Bone marrow (tissue), 2 donors: ENCODE data around the gene GNAO1.

Experiments used
- DNase-seq, 2 donors: peaks; one replicate each; lab custom pipeline; 2025; lab: John Stamatoyannopoulos, UW

The GNAO1 gene

DNA sequence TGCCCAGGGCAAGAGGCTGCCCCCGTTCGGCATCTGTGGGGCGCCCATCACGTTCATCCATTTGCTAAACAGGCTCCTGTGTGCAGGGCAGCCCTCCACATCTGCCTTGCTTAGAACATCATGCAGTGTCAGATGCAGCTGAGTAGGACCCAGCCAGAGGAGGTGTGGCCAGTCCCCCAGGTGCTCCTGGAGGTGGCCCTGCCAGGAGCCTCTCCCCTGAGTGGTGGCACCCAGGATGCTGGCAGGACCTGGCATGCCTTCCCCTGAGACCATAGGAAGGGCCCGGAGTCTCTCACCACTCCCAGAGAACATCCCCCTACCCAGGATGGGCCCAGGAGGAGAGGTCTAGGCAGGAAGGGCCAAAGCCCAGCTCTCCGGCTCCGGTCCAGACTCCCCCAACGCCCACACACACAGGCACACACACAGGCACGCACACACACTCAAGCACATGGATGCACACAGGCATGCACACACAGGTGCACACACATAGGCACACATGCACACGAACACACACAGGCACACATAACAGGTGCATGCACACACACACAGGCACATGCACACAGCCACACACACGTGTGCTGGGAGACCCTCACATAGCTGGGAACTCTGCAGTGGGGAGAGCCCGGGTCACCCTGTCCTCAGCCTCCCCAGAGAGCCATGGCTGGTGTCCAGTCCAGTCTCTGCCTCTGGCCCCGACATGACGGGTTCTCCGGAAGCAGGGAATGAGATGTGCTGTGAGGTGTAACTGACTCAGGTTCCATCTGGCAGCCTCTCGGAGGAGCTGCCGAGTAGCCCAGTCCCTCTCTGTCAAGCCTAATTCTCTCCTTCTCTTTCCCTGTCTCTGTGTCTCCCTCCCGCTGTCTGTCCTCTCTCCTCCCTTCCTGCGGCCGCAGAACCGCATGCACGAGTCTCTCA lies 159.5 kb downstream of the GNAO1 start:
- DNase-seq, result no peak

GRCh38 chr16:56351481-56351880 lies 160.2 kb downstream of the GNAO1 start:
- DNase-seq, result no peak

- no peak for DNase-seq
Observed at GRCh38 chr16:56352351-56353053, 161.2 kb downstream of the GNAO1 start.

DNA sequence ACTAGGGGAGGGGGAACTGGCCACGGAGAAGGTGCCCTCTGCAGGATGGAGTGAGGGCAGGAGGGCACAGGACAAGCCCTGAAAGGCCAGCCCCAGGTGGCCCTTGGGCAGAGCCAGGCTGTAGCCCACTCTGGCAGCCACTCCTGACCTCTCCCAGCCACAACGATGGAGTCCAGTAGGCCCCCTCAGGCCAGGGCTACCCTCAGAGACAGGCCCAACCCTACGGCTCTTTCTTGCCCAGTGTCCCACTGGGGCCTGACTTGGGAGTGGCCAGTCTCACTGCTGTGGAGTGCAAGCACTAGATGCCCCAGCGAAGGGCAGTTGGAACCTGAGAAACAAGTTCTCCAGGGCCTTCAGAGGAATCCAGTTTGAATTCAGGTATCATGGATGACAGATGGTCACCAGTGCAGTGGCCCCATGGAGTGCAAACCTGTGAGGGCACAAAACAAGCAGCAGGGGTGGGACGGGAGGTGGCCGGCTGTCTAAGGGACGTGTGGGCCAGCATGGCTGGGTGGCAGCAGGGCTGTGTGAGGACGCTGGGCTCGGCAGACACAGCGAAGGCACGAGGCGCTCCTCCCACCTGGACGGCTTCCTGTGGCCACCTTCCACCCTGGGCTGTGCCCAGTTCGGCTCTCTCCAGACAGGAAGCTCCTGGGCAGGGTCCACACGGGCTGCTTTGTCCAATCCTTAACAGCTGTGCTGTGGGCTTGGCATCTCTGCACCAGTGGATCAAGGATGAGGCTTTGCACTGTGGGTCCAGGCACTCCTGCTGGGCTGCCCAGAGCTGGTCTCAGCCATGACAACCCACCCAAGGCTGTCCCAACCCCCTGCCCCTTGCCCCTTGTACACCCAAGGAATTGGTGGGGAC lies 162.0 kb downstream of the GNAO1 start:
- DNase-seq, result no peak

DNA sequence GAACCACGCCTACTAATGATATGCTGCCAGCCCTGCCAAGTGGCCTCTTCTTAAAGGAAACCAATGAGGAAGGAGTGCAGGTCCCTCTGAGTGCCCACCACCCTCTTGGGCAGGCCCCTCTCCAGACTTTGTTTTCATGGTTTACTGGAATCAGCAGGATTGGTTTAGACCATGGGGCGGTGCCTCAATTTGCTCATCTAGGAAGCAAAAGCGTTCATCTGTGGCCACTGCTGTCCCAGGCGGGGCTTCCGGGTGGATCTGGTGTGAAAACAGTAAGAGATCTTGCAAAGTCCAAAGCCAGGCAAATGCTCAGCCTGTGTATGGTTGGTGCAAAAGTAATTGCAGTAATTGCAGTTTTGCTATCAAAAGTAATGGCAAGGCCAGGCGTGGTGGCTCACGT lies 162.7 kb downstream of the GNAO1 start:
- no peak for DNase-seq

DNA sequence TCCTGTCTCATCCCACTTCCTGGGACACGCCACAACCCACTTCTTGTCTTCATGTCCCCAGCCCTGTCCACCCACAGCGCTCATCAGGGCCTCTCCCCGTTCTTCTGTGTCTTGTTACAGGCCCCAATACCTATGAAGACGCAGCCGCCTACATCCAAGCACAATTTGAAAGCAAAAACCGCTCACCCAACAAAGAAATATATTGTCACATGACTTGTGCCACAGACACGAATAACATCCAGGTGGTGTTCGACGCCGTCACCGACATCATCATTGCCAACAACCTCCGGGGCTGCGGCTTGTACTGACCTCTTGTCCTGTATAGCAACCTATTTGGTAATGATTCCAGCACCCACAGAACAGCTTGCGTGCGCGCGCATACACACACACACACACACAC lies 163.5 kb downstream of the GNAO1 start:
- no peak for DNase-seq

DNA sequence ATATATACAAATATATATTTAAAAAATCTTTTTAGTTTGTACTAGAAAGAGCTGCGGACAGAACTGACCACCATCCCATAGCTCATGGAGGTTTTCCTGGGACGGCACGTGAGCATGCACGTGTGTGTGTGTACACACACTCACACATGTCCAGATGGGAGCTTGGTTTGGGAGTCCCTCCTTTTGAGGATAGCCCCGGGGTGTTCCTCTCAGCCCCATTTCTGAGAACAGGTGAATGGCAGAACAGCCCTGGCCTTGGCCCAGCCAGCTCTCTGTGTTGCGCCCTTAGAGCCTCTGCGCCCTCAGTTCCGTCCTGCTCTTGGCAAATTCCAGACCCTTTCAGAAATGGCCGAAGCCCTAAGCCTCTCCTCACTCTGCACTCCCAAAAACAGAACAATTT lies 163.9 kb downstream of the GNAO1 start:
- no peak for DNase-seq

DNA sequence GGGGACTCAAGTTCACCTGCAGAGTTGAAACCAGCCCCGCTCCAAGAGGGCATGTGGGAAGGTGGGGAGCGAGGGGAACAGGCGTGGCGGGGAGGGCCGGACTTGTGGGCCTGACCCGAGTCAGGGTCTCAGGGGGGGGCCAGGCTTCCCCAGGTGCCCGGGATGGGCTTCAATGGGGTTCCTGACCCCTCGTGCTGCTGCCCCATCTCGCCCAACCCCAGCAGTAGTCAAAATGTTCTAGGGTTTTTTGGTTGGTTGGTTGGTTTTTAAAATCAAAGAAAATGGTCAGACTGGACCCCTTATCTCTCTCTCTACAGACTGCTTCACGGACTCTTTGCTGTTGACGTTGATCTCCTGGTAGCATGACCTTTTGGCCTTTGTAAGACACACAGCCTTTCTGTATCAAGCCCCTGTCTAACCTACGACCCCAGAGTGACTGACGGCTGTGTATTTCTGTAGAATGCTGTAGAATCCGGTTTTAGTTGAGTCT lies 164.5 kb downstream of the GNAO1 start:
- DNase-seq, result no peak

- DNase-seq, result peak; percentile 13 to 28
Observed at GRCh38 chr16:56356276-56357240, 165.3 kb downstream of the GNAO1 start.

DNA sequence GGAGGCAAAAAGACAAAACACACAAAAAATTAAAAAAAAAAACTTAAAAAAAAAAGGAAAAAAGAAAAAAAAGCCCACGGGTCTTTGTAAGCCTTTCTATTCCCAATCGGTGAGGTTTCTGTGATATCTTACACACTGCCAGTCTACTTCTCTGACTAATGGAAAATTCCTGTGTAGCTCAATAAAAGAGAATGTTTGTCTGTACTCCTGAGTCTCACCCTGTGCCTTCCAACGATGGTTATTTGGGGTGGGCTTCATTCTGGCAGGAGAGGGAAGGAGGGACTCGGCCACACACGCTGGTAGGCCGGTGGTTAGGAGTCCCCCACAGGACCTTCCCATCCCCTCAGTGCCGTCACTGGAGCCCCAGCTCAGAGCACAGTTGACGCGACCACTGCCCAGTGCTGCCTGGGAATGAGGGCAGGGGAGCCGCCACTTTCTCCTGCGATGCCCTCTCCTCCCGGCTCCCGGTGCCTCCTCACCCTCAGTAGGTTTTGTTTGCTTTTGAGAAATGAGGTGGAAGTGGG lies 166.0 kb downstream of the GNAO1 start:
- DNase-seq, result no peak

DNA sequence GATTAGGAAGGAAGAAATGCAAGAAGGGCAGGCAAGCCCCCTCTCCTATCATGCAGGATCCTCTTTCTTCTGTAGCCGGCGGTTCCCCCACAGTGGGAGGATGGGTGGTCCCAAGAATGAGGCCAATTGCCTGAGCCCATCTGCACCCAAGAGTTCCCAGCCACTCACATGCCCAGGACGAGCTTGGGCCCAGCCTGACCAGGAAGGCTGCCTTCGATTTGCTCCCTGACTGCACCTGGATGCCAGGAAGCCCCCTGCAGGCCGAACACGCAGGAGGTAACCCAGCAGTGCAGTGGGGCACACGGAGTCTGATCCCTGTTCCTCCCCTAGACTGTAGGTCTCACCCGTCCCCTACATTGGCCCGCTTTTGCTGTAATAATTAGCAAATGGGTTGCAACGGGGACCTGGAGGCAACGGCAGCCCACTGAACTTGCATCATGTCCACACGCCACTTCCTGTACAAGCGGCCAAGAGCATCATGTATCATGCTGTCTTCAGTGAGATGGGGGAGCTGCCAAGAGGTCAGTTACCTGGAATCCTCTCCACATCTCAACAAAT lies 166.6 kb downstream of the GNAO1 start:
- no peak for DNase-seq

DNA sequence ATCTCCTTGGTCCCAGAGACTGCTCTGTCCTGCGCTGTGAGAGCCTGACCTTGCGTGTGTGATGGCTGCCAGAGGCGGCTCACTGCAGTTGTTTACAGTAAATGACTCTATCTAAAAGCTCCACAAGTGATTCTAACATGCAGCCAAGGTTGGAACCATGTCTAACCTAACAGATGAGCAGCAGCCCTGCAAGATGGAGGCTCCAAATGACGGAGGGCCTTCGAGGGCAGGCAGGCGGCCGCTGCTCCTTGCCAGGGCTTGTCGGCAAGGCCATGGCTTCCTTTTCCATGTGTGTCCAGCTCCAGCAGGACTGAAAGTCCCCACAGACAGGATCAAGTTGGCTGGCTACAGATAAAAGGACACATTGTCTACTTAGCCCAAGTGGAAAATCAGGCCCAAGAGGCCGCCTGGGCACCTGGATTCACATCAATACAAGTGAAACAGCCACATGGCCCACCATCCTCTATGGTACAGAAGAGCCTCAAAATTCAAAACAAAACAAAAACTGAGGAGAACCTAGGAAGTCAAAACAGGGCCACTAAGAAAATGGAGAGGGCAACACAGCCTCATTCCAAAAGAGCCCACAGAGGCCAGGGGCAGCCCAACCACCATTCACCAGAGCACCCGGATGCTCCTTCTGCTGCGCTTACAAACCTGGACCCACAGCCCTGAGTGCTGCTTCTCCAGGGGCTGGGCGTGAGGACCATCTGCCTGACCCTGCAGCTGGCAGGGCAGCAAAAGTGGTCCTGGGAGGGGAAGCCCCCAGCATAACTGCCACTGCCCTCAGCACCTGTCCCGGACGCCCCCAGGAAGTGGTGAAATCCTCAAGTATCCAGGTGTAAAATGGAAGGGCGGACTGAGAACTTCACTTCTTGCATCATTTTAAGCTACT lies 169.1 kb downstream of the GNAO1 start:
- DNase-seq, result no peak

- DNase-seq, result no peak
Observed at GRCh38 chr16:56362057-56362655, 170.9 kb downstream of the GNAO1 start.

DNA sequence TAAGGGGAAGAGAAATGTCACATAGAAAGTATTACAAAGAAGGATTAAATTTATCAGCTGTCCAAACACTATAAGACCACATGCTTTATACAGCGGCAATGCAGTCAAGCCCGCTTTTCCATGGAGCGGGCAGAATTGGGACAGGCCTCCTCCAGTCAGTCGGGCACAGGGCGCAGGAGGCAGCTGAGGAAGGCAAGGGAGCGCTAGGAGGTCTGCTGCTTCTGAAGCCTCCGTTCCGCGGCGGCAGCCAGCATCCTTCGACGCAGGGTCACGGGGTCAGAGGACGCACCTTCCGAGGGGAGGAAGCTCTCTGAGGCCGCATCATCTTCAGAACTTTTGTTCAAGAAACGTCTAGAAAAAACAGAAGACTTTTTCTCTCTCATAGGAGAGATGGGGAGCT lies 171.4 kb downstream of the GNAO1 start:
- no peak for DNase-seq

- no peak for DNase-seq
Observed at GRCh38 chr16:56363181-56363716, 172.0 kb downstream of the GNAO1 start.

DNA sequence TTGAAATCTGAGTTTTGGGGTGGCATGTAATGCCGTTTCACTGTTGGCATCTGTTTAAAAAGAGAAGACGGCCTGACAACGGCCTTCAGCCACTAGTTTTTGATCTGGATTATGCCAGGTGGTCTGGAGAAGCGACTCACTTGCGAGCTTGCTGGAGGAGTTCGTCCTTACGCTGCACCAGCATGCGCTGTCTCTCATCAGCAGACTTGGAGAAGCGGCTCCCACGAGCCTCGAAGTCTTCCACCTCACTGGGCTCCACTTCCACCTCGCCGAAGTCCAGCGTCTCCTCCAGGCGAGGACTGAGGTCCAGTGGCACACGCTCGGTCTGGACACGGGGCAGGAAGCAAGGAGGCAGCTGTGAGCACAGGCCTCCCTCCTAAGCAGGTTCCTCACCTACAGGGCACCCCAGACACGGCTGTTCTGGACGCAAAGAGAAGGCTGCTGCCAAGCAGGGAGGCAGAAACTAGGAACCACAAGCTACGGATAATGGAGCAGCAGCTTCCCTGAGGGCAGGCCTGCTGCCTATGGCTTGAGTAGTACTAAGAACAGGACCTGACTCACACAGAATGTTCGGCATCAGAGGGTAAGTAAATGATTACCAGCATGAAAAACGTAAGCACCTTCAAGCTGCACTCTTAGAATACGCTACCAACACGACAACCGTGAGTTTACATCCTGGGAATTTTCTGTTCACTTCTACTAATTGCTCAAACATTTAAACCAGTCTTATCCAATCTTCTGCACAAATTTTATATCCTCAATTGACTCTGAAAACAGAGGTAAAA lies 172.7 kb downstream of the GNAO1 start:
- no peak for DNase-seq

GRCh38 chr16:56364865-56365264 lies 173.6 kb downstream of the GNAO1 start:
- DNase-seq, result no peak

GRCh38 chr16:56365552-56365951 lies 174.3 kb downstream of the GNAO1 start:
- DNase-seq, result no peak
